ENCODE results near the gene OGA. TPM values are rescaled to one million over a fixed set of nuclear protein-coding genes. Genes with fewer than 3 reads are reported as not detected.

Gene OGA
- total and polyA plus RNA-seq, 9 of the 15 experiments (the other 6 are each of a cell fraction or from before 2014, with no cell fraction given) = 13.5 to 73.5 (median 59.5) TPM

DNA sequence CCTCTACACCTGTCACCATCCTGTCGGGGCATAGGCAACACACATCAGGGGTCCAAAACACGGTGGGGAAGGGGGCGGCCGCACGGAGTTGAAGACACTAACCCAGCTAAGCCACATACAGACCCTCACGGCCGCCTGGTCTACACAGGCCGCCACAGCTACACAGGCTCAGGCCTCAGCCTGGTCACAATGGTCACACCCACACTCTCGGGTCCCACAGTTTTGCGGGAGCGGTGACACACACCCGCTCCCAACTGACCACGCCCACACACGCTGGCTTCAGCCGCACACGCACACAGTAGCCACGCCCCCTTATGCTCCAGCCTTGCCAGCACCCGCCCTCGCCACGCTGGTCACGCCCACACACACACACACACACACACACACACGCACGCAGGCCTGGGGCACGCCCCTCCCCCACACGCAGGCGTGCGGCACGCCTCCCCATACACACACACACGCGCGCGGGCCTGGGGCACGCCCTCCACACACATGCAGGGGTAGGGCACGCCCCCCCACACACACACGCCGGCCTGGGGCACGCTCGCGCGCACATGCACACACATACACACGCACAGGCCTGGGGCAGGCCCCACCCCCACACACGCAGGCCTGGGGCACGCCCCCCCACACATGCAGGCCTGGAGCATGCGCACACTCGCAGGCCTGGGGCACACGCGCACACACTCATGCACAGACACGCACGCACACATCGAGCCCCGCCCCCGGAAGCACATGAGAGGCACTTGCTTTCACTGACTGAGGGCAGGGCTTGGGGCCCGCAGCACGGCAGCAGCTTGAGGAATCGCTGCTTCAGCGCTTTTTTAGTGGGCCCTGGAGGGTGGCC lies 12.3 kb upstream of the OGA start (continued):
- TF ChIP-seq IFI16 (CRISPR knock-in tag; IDR thresholded peaks at IDR 0.05) (no peak), STAT5A (IDR thresholded peaks at IDR 0.05; ENCODE audit: borderline replicate concordance, low read length) (no peak), ETV1 (tag; conservative IDR thresholded peaks at IDR 0.05; ENCODE audit: low read depth) (peak; percentile 52; the same call in 1 of the 2 replicates), ZNF589 (CRISPR knock-in tag; IDR thresholded peaks at IDR 0.05; ENCODE audit: low read depth) (peak; percentile 38; the same call in 1 of the 2 replicates), ZNF764 (CRISPR knock-in tag; IDR thresholded peaks at IDR 0.05; ENCODE audit: low read depth) (no peak), POLR2G (IDR thresholded peaks at IDR 0.05; ENCODE audit: low read depth, low read length) (peak; percentile 66; the same call in 1 of the 2 replicates), TSC22D4 (tag; IDR thresholded peaks at IDR 0.05) (no peak), PHF20 (IDR thresholded peaks at IDR 0.05; ENCODE audit: partially characterized antibody) (peak; percentile 54), RHOXF2B (CRISPR knock-in tag; conservative IDR thresholded peaks at IDR 0.05) (no peak), HMGXB4 (CRISPR knock-in tag; IDR thresholded peaks at IDR 0.05) (no peak), ZNF79 (CRISPR knock-in tag; IDR thresholded peaks at IDR 0.05; ENCODE audit: low read depth) (no peak), PPARD (CRISPR knock-in tag; IDR thresholded peaks at IDR 0.05) (no peak), CREBBP (IDR thresholded peaks at IDR 0.05; ENCODE audit: low read depth, low read length) (no peak), NFE2 (IDR thresholded peaks at IDR 0.05; ENCODE audit: low read depth) (no peak), CTBP1 (IDR thresholded peaks at IDR 0.05; ENCODE audit: borderline replicate concordance) (peak; percentile 74; the same call in 1 of the 2 replicates), CHD2 (IDR thresholded peaks at IDR 0.05; ENCODE audit: low read depth, low read length) (peak; percentile 43; the same call in 1 of the 2 replicates), GTF2E2 (tag; IDR thresholded peaks at IDR 0.05) (no peak), ZNF24 (IDR thresholded peaks at IDR 0.05) (no peak), WHSC1 (IDR thresholded peaks at IDR 0.05; ENCODE audit: low read length) (no peak), TOE1 (IDR thresholded peaks at IDR 0.05; ENCODE audit: borderline replicate concordance) (peak; percentile 90), TOE1 (CRISPR knock-in tag; IDR thresholded peaks at IDR 0.05; ENCODE audit: borderline replicate concordance, low read depth) (peak; percentile 78; the same call in 1 of the 2 replicates), STAT5B (CRISPR knock-in tag; IDR thresholded peaks at IDR 0.05) (no peak), TCF7L2 (IDR thresholded peaks at IDR 0.05; ENCODE audit: low read depth, low read length) (no peak)
- TF ChIP-seq, protein P1, sequence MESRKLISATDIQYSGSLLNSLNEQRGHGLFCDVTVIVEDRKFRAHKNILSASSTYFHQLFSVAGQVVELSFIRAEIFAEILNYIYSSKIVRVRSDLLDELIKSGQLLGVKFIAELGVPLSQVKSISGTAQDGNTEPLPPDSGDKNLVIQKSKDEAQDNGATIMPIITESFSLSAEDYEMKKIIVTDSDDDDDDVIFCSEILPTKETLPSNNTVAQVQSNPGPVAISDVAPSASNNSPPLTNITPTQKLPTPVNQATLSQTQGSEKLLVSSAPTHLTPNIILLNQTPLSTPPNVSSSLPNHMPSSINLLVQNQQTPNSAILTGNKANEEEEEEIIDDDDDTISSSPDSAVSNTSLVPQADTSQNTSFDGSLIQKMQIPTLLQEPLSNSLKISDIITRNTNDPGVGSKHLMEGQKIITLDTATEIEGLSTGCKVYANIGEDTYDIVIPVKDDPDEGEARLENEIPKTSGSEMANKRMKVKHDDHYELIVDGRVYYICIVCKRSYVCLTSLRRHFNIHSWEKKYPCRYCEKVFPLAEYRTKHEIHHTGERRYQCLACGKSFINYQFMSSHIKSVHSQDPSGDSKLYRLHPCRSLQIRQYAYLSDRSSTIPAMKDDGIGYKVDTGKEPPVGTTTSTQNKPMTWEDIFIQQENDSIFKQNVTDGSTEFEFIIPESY (CRISPR knock-in tag; IDR thresholded peaks at IDR 0.05) = no peak
- TF ChIP-seq, protein P2, sequence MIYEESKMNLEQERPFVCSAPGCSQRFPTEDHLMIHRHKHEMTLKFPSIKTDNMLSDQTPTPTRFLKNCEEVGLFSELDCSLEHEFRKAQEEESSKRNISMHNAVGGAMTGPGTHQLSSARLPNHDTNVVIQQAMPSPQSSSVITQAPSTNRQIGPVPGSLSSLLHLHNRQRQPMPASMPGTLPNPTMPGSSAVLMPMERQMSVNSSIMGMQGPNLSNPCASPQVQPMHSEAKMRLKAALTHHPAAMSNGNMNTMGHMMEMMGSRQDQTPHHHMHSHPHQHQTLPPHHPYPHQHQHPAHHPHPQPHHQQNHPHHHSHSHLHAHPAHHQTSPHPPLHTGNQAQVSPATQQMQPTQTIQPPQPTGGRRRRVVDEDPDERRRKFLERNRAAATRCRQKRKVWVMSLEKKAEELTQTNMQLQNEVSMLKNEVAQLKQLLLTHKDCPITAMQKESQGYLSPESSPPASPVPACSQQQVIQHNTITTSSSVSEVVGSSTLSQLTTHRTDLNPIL (CRISPR knock-in tag; IDR thresholded peaks at IDR 0.05) = no peak

Data from K562 (cell line).